HCT116 (cell line): ENCODE results near the gene SPSB3.
A peak's percentile ranks its signal among the peaks of the same experiment; 100 is the strongest.

Experiments
- CEBPB ChIP-seq: IDR thresholded peaks from 2 replicates; pipeline ENCODE4 v1.6.1; 2012; ENCODE audit warnings: low read depth
- EZH2 ChIP-seq: fragments of 200-600 bp; sonication (generic); IDR thresholded peaks from 2 replicates; pipeline ENCODE4 v1.6.1; 2017; ENCODE audit warnings: antibody characterized with exemption, mixed run types
- EZH2phosphoT487 ChIP-seq: fragments of 200-600 bp; IDR thresholded peaks from 2 replicates; pipeline ENCODE4 v1.6.1; 2018; ENCODE audit warnings: antibody characterized with exemption, borderline replicate concordance
- POLR2A ChIP-seq: IDR thresholded peaks from 2 replicates; pipeline ENCODE4 v1.7.0; 2011; ENCODE audit warnings: borderline replicate concordance; ENCODE audit not compliant: insufficient read depth, insufficient read length; ENCODE audit errors: extremely low read depth
- POLR2AphosphoS5 ChIP-seq: IDR thresholded peaks from 2 replicates; pipeline ENCODE4 v1.6.1; 2011; ENCODE audit warnings: mild to moderate bottlenecking, low read depth, low read length, moderate library complexity
- SP1 ChIP-seq: IDR thresholded peaks from 2 replicates; pipeline ENCODE4 v1.6.1; 2012; ENCODE audit warnings: low read depth
- TCF7L2 ChIP-seq: IDR thresholded peaks from 2 replicates; pipeline ENCODE4 v1.7.0; 2011; ENCODE audit warnings: borderline replicate concordance, inconsistent platforms; ENCODE audit not compliant: insufficient read depth, insufficient read length; ENCODE audit errors: extremely low read depth
- YY1 ChIP-seq: IDR thresholded peaks from 2 replicates; pipeline ENCODE4 v1.6.1; 2011; ENCODE audit warnings: low read length, low read depth, moderate library complexity, mild to moderate bottlenecking; ENCODE audit not compliant: insufficient replicate concordance; ENCODE audit errors: extremely low read depth
- ZFX ChIP-seq: fragments of 450-650 bp; IDR thresholded peaks from 2 replicates; pipeline ENCODE4 v1.6.1; 2017
- TF ChIP-seq, protein P1 (sequence below), 3 experiments: fragments of 200-600 bp in 1 of 3; sonication (generic) in 1 of 3; IDR thresholded peaks in 2 of 3; conservative IDR thresholded peaks in 1 of 3; 2 replicates each; pipeline ENCODE4 v1.5.1; 2012 to 2017; ENCODE audit warnings: low read depth in 2 of 3, low read length in 2 of 3, antibody characterized with exemption in 1 of 3, borderline replicate concordance in 1 of 3, control low read depth in 1 of 3, mild to moderate bottlenecking in 1 of 3, mixed read lengths in 1 of 3, mixed run types in 1 of 3, moderate library complexity in 1 of 3; ENCODE audit not compliant: insufficient read depth in 1 of 3
- TF ChIP-seq, protein P2 (sequence below): IDR thresholded peaks from 2 replicates; pipeline ENCODE4 v1.6.1; 2012; ENCODE audit warnings: low read depth
- TF ChIP-seq, protein P3 (sequence below): IDR thresholded peaks from 2 replicates; pipeline ENCODE4 v1.6.1; 2011; ENCODE audit warnings: mild to moderate bottlenecking, low read length, moderate library complexity; ENCODE audit not compliant: insufficient replicate concordance; ENCODE audit errors: extremely low read depth
- TF ChIP-seq, protein P4 (sequence below): IDR thresholded peaks from 2 replicates; pipeline ENCODE4 v1.6.1; 2012

DNA sequence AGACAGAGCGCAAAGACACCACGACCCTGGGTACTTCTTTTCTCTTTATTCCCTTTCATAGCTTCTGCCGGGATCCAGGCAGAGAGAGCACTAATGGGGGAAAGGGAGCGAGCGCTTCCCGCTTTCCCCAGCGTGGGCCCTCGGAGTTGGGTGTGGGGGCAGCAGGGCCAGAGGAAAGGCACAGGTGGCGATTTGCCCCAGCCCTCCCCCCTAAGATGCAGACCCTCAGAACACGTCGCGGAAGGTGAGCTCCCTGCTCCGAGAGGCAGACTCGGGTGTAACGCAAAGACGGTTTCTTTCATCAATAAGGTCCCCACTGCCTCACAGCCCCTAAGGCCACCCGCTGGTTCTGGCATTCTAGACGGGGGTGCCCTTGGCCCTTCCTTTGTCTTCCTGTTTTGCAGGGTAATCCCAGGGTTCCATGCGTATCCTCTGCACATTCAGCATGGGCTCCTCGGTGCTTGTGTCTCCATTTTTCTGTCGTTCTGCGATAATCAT, 10.5 kb downstream of the SPSB3 start:
- TF ChIP-seq SP1 (no peak), POLR2AphosphoS5 (0 out of 2 replicates have a peak, but pooled peaks have one; percentile 12), EZH2 (no peak), EZH2phosphoT487 (no peak), YY1 (no peak), POLR2A (no peak), CEBPB (no peak), ZFX (no peak), TCF7L2 (no peak)
- TF ChIP-seq, protein P1, sequence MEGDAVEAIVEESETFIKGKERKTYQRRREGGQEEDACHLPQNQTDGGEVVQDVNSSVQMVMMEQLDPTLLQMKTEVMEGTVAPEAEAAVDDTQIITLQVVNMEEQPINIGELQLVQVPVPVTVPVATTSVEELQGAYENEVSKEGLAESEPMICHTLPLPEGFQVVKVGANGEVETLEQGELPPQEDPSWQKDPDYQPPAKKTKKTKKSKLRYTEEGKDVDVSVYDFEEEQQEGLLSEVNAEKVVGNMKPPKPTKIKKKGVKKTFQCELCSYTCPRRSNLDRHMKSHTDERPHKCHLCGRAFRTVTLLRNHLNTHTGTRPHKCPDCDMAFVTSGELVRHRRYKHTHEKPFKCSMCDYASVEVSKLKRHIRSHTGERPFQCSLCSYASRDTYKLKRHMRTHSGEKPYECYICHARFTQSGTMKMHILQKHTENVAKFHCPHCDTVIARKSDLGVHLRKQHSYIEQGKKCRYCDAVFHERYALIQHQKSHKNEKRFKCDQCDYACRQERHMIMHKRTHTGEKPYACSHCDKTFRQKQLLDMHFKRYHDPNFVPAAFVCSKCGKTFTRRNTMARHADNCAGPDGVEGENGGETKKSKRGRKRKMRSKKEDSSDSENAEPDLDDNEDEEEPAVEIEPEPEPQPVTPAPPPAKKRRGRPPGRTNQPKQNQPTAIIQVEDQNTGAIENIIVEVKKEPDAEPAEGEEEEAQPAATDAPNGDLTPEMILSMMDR (IDR thresholded peaks at IDR 0.05 in 2 of 3, conservative IDR thresholded peaks at IDR 0.05 in 1 of 3; ENCODE audit: borderline replicate concordance in 1 of 3, insufficient read depth in 1 of 3, low read depth in 2 of 3, low read length in 2 of 3) = no peak
- TF ChIP-seq, protein P2, sequence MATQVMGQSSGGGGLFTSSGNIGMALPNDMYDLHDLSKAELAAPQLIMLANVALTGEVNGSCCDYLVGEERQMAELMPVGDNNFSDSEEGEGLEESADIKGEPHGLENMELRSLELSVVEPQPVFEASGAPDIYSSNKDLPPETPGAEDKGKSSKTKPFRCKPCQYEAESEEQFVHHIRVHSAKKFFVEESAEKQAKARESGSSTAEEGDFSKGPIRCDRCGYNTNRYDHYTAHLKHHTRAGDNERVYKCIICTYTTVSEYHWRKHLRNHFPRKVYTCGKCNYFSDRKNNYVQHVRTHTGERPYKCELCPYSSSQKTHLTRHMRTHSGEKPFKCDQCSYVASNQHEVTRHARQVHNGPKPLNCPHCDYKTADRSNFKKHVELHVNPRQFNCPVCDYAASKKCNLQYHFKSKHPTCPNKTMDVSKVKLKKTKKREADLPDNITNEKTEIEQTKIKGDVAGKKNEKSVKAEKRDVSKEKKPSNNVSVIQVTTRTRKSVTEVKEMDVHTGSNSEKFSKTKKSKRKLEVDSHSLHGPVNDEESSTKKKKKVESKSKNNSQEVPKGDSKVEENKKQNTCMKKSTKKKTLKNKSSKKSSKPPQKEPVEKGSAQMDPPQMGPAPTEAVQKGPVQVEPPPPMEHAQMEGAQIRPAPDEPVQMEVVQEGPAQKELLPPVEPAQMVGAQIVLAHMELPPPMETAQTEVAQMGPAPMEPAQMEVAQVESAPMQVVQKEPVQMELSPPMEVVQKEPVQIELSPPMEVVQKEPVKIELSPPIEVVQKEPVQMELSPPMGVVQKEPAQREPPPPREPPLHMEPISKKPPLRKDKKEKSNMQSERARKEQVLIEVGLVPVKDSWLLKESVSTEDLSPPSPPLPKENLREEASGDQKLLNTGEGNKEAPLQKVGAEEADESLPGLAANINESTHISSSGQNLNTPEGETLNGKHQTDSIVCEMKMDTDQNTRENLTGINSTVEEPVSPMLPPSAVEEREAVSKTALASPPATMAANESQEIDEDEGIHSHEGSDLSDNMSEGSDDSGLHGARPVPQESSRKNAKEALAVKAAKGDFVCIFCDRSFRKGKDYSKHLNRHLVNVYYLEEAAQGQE = no peak
- TF ChIP-seq, protein P3, sequence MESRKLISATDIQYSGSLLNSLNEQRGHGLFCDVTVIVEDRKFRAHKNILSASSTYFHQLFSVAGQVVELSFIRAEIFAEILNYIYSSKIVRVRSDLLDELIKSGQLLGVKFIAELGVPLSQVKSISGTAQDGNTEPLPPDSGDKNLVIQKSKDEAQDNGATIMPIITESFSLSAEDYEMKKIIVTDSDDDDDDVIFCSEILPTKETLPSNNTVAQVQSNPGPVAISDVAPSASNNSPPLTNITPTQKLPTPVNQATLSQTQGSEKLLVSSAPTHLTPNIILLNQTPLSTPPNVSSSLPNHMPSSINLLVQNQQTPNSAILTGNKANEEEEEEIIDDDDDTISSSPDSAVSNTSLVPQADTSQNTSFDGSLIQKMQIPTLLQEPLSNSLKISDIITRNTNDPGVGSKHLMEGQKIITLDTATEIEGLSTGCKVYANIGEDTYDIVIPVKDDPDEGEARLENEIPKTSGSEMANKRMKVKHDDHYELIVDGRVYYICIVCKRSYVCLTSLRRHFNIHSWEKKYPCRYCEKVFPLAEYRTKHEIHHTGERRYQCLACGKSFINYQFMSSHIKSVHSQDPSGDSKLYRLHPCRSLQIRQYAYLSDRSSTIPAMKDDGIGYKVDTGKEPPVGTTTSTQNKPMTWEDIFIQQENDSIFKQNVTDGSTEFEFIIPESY = no peak
- TF ChIP-seq, protein P4, sequence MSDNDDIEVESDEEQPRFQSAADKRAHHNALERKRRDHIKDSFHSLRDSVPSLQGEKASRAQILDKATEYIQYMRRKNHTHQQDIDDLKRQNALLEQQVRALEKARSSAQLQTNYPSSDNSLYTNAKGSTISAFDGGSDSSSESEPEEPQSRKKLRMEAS = no peak
